WTC11 (cell line): ENCODE results near the gene GDA.

Source experiments
- AR ChIP-seq: fragments of 250-450 bp; sonication (Bioruptor Pico); IDR thresholded peaks from 2 replicates; pipeline ENCODE4 v1.9.0; 2021; ENCODE audit warnings: mild to moderate bottlenecking
- CTCF ChIP-seq: fragments of 200-600 bp; IDR thresholded peaks from 2 replicates; pipeline ENCODE4 v1.8.0; 2022; ENCODE audit warnings: antibody characterized with exemption
- E2F1 ChIP-seq: sonication (generic); formaldehyde crosslinking; IDR thresholded peaks from 2 replicates; pipeline ENCODE4 v1.8.0; 2022; ENCODE audit warnings: mild to moderate bottlenecking, missing genetic modification reagents
- FOXJ3 ChIP-seq: sonication (generic); formaldehyde crosslinking; IDR thresholded peaks from 2 replicates; pipeline ENCODE4 v1.9.0; 2021; ENCODE audit warnings: missing genetic modification reagents, mild to moderate bottlenecking, borderline replicate concordance
- PREB ChIP-seq: sonication (generic); formaldehyde crosslinking; IDR thresholded peaks from 2 replicates; pipeline ENCODE4 v1.8.1; 2022; ENCODE audit warnings: mild to moderate bottlenecking, missing genetic modification reagents, moderate library complexity, borderline replicate concordance
- TEAD1 ChIP-seq: sonication (generic); formaldehyde crosslinking; IDR thresholded peaks from 2 replicates; pipeline ENCODE4 v1.8.0; 2022; ENCODE audit warnings: mild to moderate bottlenecking, missing genetic modification reagents
- USF2 ChIP-seq: sonication (generic); formaldehyde crosslinking; IDR thresholded peaks from 2 replicates; pipeline ENCODE4 v1.8.1; 2023; ENCODE audit warnings: mild to moderate bottlenecking, missing genetic modification reagents, moderate library complexity
- ZMAT4 ChIP-seq: fragments of 250-450 bp; sonication (Bioruptor Pico); IDR thresholded peaks from 2 replicates; pipeline ENCODE4 v1.9.0; 2021; ENCODE audit warnings: mild to moderate bottlenecking
- ZNF121 ChIP-seq: sonication (generic); formaldehyde crosslinking; IDR thresholded peaks from 2 replicates; pipeline ENCODE4 v1.8.0; 2023; ENCODE audit warnings: missing genetic modification reagents
- ZNF425 ChIP-seq: fragments of 250-450 bp; sonication (Bioruptor Pico); conservative IDR thresholded peaks from 2 replicates; pipeline ENCODE4 v1.9.0; 2021; ENCODE audit warnings: mild to moderate bottlenecking

GRCh38 chr9:72151104-72151503, 1.9 kb downstream of the GDA start:
- TF ChIP-seq AR (CRISPR knock-in tag) (no peak), USF2 (CRISPR knock-in tag) (no peak), ZMAT4 (CRISPR knock-in tag) (no peak), PREB (CRISPR knock-in tag) (no peak), CTCF (no peak), ZNF425 (CRISPR knock-in tag) (no peak), FOXJ3 (CRISPR knock-in tag) (no peak), E2F1 (CRISPR knock-in tag) (no peak), ZNF121 (CRISPR knock-in tag) (no peak), TEAD1 (CRISPR knock-in tag) (no peak)
